ENCODE results near the gene TTLL7.
"Not testable (repeated sequence)": the region's sequence is repeated elsewhere in the genome, so short reads cannot be mapped to it uniquely, and the experiment has no call there.

Gene TTLL7

GRCh38 chr1:83996191-83996590, 2.7 kb downstream of the TTLL7 start:
- DNase-seq: no peak

- DNase-seq: no peak
These were observed 3.3 kb downstream of the TTLL7 start for GRCh38 chr1:83995649-83996048.

DNA sequence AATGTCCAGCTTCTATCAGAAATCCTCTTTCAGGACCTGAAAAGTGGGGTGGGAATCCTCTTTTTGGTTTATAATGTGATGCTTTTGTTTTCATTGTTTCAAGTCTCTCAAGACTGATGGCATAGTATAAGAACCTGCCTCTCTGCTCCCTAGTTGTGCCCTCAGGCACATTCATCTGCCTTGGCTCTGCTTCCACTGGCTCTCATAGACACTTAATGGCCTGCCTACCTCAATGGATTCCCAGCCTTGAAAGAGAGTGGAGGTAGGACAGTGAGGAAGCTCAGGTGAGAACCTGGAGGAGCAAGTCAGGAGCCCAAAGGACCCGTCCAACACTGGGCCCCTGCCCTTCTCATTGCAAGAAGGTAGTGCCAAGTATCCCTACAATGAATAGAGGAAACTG, 4.8 kb downstream of the TTLL7 start:
- DNase-seq: no peak

GRCh38 chr1:83990734-83991133, 8.2 kb downstream of the TTLL7 start:
- no peak for DNase-seq

DNA sequence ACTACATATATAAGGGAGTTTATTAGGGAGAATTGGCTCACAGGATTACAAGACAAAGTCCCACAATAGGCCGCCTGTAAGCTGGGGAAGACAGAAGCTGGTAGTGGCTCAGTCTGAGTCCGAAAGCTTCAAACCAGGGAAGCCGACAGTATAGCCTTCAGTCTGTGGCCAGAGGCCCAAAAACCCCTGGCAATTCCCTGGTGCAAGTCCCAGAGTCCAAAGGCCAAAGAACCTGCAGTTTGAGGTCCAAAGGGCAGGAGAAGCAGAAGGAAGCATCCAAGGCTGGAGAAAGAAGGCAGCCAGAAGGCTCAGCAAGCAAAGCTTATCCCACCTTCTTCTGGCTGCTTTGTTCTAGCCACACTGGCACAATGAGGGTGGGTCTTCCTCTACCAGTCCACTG, 13.9 kb downstream of the TTLL7 start:
- DNase-seq: no peak

DNA sequence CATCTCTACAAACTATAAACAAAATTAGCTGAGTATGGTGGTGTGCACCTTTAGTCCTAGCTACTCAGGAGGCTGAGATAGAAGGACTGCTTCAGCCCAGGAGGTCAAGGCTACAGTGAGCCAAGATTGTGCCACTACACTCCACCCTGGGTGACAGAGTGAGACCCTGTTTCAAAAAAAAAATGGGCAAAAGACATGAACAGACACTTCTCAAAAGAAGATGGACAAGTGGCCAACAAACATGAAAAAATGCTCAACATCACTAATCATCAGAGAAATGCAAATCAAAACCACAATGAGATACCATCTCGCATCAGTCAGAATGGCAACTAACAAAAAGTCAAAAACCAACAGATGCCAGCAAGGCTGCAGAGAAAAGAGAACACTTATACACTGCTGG, 15.0 kb downstream of the TTLL7 start:
- not testable (repeated sequence) for DNase-seq

- DNase-seq: no peak
These were observed 20.9 kb downstream of the TTLL7 start for GRCh38 chr1:83978056-83978455.

GRCh38 chr1:83976920-83977319, 22.0 kb downstream of the TTLL7 start:
- DNase-seq: no peak

GRCh38 chr1:83970802-83971201, 28.1 kb downstream of the TTLL7 start:
- DNase-seq: no peak

- DNase-seq: no peak
These were observed 28.8 kb downstream of the TTLL7 start for GRCh38 chr1:83970114-83970513.

DNA sequence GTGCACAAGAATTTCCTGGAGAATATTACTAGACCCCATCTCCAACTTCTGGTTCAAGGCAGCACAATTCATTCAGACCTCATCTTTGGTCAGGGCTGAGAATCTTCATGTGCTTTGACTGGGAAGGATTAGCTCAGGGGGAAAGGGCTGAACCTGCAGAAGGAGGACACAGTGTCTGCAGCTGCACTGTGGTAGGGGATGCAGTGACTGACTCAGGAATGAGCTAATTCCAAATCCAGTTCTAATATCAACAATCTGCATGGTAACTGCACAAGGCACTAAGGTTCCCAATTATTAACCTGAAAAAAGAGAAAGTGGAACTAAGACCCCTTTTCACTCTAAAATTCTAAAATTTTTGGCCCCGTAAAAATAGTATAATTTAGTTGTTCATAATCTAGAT, 31.6 kb downstream of the TTLL7 start:
- DNase-seq: no peak

DNA sequence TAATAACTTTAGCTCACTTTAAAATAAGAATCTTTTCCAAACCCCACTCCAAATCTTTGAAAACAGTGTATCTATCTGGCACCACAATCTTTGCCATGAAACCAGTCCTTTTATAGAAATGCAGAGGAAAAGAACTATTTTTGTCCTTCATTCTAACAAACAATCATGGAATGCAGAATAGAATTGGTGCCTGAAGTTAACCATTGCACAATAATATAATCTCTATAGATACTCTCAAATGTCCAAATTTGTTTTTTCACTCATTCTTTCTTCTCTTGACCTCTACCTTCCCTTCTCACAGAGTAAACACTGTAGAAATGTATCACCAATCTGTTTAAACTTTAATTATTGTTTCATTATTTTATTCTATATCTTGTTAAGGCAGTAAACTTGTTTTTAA, 34.8 kb downstream of the TTLL7 start:
- DNase-seq: no peak

- no peak for DNase-seq
These were observed 37.2 kb downstream of the TTLL7 start for GRCh38 chr1:83961571-83962295.

- DNase-seq: no peak
These were observed 38.2 kb downstream of the TTLL7 start for GRCh38 chr1:83960669-83961277.

DNA sequence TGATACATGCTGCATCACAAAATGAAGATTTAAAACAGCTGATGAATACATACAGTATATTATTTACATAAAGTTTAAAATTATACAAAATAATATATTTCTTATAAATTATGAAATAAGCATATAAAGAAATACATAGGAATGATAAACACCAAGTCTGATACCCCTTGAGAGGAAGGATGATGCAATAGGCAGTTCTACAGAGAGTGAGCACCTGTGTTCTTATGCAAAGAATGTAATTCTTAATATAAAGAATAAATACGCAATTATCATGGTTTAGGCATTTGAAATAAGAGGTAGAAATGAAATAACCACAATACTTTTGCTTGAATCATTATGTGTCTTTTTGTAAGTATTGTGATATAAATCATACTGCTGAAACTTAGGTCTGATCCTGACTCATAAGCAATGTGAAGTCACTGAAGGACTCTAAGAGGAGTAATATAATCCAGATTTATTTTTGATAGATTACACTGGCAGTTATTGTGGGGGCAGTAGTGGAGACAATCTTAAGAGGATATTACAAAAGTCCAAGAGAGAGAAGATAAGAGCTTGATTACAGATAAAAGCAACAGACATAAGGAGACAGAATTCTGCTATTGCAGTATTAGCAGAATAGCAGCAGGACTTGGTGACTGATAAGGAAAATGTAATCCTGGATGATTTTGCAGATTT, 39.0 kb downstream of the TTLL7 start:
- no peak for DNase-seq

DNA sequence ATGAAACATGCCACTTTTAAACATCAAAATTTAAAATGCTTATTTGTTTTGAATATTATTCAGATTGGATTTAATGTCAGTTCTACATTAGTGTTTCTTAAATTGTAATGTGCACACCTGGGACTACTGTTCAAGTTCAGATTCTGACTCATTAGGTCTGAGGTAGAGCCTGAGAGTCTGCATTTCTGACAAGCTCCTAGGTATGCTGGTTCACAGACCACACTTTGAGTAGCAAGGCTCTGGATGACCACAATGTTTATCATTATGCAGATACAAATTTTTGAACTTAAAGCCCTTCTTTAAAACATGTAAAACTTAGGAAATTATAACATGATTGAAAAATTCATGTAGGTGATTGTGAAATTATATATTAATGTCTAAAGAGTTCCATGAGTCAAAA, 40.2 kb downstream of the TTLL7 start:
- DNase-seq: no peak

- DNase-seq: no peak
These were observed 44.6 kb downstream of the TTLL7 start for GRCh38 chr1:83954166-83954823.

GRCh38 chr1:83950106-83950661, 48.7 kb downstream of the TTLL7 start:
- DNase-seq: no peak

DNA sequence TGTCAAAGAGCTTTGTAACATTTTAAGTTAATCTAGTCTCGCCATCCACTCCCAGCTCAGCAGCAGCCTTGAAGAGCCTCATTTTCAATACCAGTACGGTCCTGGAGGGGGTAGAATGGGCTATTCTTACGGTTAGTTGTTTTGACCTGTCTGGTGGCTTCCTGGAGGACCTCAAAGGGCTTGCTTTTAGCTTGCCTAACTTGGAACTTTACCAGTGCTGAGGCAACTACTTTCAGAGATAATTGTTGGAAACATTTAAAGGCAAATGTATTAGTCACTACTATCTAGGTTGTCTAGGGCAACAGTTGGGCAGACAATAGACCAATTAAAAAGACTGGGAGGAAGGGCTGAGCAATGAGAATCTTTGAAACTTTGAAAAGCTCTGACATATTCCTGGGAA, 56.0 kb downstream of the TTLL7 start:
- DNase-seq: no peak

DNA sequence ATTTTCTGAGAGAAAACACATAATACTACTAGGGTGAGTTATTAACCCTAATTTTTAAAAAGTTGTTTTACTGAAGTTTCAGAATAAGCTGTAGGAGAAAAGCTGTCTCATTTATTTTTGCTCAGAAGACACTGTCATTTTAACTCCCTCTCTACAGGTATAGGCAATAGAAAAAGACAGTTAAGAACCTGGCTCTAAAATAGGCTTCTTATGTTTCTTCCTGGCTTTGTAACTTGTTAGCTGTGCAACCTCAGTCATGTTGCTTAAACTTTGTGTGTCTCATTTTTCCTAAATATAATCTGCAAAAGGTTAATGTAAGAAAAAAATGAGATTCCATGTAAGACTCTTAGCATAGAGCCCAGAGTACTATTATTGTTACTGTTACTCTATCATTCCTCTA, 64.4 kb downstream of the TTLL7 start:
- DNase-seq: no peak

DNA sequence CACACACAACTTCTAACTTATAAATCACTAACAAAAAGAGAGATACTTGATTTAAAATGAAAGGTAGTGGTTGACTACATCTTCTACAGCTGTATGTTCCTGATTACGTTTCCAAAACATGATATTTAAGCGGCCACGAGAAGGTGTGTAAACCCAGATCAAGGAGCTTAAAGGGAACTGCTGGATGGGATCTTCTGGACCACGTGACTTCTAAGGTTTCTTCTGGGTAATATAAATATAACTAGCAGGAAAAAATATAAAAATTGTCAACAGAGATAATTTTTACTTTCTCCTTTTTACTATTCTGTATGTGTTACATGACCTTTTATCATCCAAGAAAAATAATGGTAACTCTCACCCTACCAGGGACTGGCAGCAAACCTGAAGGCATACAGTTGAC, 66.2 kb downstream of the TTLL7 start:
- no peak for DNase-seq

- DNase-seq: no peak
These were observed 66.7 kb downstream of the TTLL7 start for GRCh38 chr1:83932281-83932680.

DNA sequence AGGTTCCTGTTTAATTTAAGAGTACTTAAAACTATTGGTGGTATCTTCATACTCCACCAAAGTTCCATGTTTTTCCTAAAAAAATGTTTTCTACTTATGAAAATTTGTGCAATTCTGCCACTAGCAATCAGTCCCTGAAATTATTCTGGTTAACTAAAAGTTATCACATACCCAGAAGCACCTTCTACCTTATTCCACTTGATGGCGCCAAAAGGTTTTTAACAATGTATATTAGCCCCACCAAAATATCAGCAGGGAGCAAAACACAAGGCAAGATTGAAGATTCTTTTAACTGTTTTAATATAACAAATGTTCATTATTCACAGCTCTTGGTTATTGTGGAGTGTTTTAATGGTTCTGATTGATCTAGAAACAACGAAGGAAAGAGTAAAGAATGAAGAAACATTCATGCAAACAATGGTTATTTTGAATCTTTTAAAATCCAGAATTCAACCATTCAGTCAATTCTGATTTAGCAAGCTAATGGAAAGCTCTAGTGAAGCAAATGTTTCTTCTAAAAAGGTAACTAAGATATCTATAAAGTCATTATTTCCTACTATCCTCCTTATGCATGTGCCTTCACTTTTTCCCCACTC, 67.2 kb downstream of the TTLL7 start:
- no peak for DNase-seq

Data from stimulated activated CD4-positive, alpha-beta T cell treated with anti-CD3 and anti-CD28 coated beads, Interleukin-2, amount 100 ng/mL, for 48 hours (primary cell).